ENCODE data around the gene MCRS1.

The MCRS1 gene

DNA sequence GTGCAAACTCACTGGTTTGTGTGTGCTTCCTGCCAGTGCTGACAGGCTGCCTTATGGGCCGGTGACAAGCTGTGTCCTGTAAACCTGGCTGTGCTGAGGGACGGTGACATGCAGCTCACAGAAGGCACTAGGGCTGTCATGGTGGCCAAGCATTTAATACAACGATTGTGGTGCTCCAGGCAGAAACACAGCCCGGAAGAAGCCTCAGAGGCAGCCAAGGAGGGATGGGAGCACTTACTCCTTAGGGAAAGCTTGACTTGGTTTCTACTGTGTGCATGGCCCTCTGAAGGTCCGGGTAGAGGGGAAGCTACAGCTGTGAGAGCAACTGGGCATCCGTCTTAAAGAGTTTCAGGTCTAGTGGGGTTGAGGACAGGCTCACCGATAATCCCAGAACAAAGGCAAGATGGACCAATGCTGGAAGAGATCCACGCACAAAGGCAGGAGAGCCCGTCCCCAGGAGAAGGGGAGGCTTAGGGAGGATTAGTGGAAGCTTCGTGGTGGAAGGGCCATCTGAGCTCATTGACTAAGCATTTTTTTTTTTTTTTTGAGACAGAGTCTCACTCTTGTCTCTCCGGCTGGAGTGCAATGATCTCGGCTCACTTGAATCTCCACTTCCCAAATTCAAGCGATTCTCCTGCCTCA is 10.7 kb upstream of the MCRS1 start:
- Histone ChIP-seq H3K4me1 (ENCODE audit: control insufficient read depth, low read depth, low read length) (no peaks in the 10 kb centered on the region), H3K4me3 (ENCODE audit: low read length) (no peak overlapping the region), H3K9ac (ENCODE audit: low read length) (no peak overlapping the region), H3K36me3 (ENCODE audit: control insufficient read depth, insufficient read depth, low read length) (no peaks in the 10 kb centered on the region), H3K18ac (ENCODE audit: low read length) (no peak overlapping the region), H3K56ac (ENCODE audit: low read length) (no peak overlapping the region), H3K4me2 (ENCODE audit: low read length) (no peak overlapping the region), H4K5ac (ENCODE audit: low read length) (no peak overlapping the region), H3K79me2 (ENCODE audit: control insufficient read depth, insufficient read depth, low read length) (no peaks in the 10 kb centered on the region), H3K23ac (ENCODE audit: low read length) (no peak overlapping the region), H2AK5ac (ENCODE audit: low read length) (no peak overlapping the region), H3K27me3 (ENCODE audit: insufficient read depth, low read length, poor library complexity) (no peaks in the 10 kb centered on the region), H3K79me1 (ENCODE audit: low read length) (peaks cover 6% of the 10 kb centered on the region), H2BK120ac (ENCODE audit: low read depth, low read length) (no peak overlapping the region), H3K27ac (ENCODE audit: low read depth, low read length) (no peak overlapping the region), H2BK15ac (replicated peaks; ENCODE audit: low read depth) (no peak overlapping the region), H4K8ac (ENCODE audit: low read depth, low read length) (no peak overlapping the region), H2BK5ac (ENCODE audit: low read length) (no peak overlapping the region), H3K4ac (ENCODE audit: low read depth, low read length) (no peak overlapping the region)
- no peak for DNase-seq
- WGBS (ENCODE audit: extremely low coverage, insufficient coverage, low lambda C conversion rate), result no CpG with 5 or more reads among the region's 13 CpGs

DNA sequence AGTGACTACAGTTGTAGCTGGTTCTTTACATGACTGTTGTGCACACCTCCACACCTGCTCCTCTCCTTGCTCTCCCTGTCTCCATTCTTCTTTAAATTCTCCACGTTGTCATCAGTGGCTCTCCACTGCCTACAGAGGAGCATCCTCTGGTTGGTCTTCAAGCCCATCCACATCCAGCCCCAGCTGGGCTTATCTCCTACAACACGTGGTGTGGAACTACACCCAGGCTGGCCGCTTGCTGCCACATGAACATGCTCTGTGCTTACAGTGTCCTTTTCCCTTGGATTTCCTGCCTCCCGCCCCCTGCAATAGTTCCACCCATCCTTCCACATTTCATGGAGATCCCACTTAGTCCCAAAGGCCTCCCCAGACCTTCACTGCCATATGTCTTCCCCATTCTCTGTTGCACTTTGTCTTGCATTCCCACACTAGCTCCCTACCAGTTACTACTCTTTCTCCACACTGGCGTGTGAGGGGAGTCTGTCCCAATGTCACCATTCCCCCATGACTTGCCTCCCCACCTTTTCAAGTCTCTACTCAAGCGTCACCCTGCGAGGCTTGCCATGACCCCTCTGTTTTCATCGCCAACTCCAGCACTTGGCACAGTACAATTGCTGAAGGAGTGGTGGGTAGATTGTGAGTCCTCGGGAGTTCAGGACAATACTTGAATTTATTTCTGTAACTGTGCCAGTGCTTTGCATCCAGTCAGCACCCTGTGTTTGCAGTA is 9.8 kb upstream of the MCRS1 start:
- no peak overlapping the region for H3K4me2 ChIP-seq (ENCODE audit: low read length)
- no peaks in the 10 kb centered on the region for H3K36me3 ChIP-seq (ENCODE audit: control insufficient read depth, insufficient read depth, low read length)
- H3K56ac ChIP-seq (ENCODE audit: low read length), result no peak overlapping the region
- H3K79me2 ChIP-seq (ENCODE audit: control insufficient read depth, insufficient read depth, low read length), result no peaks in the 10 kb centered on the region
- no peak overlapping the region for H3K4me3 ChIP-seq (ENCODE audit: low read length)
- no peak overlapping the region for H2BK120ac ChIP-seq (ENCODE audit: low read depth, low read length)
- peaks cover 7% of the 10 kb centered on the region for H3K79me1 ChIP-seq (ENCODE audit: low read length)
- H2BK5ac ChIP-seq (ENCODE audit: low read length), result no peak overlapping the region
- no CpG with 5 or more reads among the region's 9 CpGs for WGBS (ENCODE audit: extremely low coverage, insufficient coverage, low lambda C conversion rate)
- H3K27me3 ChIP-seq (ENCODE audit: insufficient read depth, low read length, poor library complexity), result no peaks in the 10 kb centered on the region
- DNase-seq, result no peak
- H3K27ac ChIP-seq (ENCODE audit: low read depth, low read length), result no peak overlapping the region
- no peak overlapping the region for H2AK5ac ChIP-seq (ENCODE audit: low read length)
- no peak overlapping the region for H3K9ac ChIP-seq (ENCODE audit: low read length)
- no peak overlapping the region for H3K4ac ChIP-seq (ENCODE audit: low read depth, low read length)
- no peak overlapping the region for H4K8ac ChIP-seq (ENCODE audit: low read depth, low read length)
- H3K23ac ChIP-seq (ENCODE audit: low read length), result no peak overlapping the region
- H3K4me1 ChIP-seq (ENCODE audit: control insufficient read depth, low read depth, low read length), result no peaks in the 10 kb centered on the region
- H4K5ac ChIP-seq (ENCODE audit: low read length), result no peak overlapping the region
- H3K18ac ChIP-seq (ENCODE audit: low read length), result no peak overlapping the region
- no peak overlapping the region for H2BK15ac ChIP-seq (replicated peaks; ENCODE audit: low read depth)

DNA sequence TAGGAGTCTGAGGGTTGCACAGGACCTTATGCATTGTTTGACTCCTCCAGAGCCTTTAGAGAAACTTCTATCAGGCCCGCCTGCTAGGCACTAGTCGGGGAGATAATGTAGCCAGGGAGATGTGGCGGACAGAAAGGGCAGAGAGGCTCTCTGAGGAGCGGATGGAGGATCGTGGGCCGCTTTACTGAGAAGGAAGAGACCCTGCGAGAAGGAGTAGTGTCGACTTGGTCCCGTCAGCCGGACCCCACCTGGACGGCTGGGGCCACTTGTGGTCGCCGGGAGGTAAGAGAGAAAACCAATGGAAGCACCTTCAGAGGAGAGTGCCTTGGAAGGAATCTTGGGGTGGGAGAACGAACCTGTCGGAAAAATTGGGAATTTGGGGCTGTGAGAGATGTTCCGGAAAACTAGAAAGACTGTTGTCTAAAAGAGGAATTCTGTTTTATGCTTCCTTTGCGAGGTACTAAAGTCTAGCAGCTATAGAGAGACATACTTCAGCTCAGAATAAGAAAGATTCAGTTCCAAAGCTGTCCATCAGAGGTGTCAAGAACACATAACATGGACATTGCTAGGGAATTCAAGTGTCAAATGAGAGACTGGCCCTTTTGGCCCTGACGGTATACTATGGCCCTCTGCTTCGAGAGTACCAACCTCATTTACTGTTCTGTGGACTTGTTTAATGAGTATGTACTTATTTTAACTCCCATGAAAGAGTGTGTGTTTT is 660 bp upstream of the MCRS1 start:
- no peak overlapping the region for H2BK120ac ChIP-seq (ENCODE audit: low read depth, low read length)
- peaks cover 13% of the 10 kb centered on the region for H3K79me2 ChIP-seq (ENCODE audit: control insufficient read depth, insufficient read depth, low read length)
- H3K4me1 ChIP-seq (ENCODE audit: control insufficient read depth, low read depth, low read length), result peaks cover 4% of the 10 kb centered on the region
- H3K9ac ChIP-seq (ENCODE audit: low read length), result peak overlapping the region; percentile 100
- H4K5ac ChIP-seq (ENCODE audit: low read length), result no peak overlapping the region
- peak overlapping the region; percentile 100 for H3K56ac ChIP-seq (ENCODE audit: low read length)
- peak overlapping the region; percentile 100 for H3K4me3 ChIP-seq (ENCODE audit: low read length)
- H3K27me3 ChIP-seq (ENCODE audit: insufficient read depth, low read length, poor library complexity), result no peaks in the 10 kb centered on the region
- no peak overlapping the region for H2BK5ac ChIP-seq (ENCODE audit: low read length)
- H3K79me1 ChIP-seq (ENCODE audit: low read length), result peaks cover 22% of the 10 kb centered on the region
- no peak overlapping the region for H3K23ac ChIP-seq (ENCODE audit: low read length)
- no peaks in the 10 kb centered on the region for H3K36me3 ChIP-seq (ENCODE audit: control insufficient read depth, insufficient read depth, low read length)
- no peak overlapping the region for H3K18ac ChIP-seq (ENCODE audit: low read length)
- no peak overlapping the region for H2BK15ac ChIP-seq (replicated peaks; ENCODE audit: low read depth)
- no peak overlapping the region for H2AK5ac ChIP-seq (ENCODE audit: low read length)
- peak overlapping the region; percentile 68 for H4K8ac ChIP-seq (ENCODE audit: low read depth, low read length)
- no peak for DNase-seq
- H3K4ac ChIP-seq (ENCODE audit: low read depth, low read length), result no peak overlapping the region
- no CpG with 5 or more reads among the region's 19 CpGs for WGBS (ENCODE audit: extremely low coverage, insufficient coverage, low lambda C conversion rate)
- H3K4me2 ChIP-seq (ENCODE audit: low read length), result peak overlapping the region; percentile 10
- peak overlapping the region; percentile 11 for H3K27ac ChIP-seq (ENCODE audit: low read depth, low read length)

DNA sequence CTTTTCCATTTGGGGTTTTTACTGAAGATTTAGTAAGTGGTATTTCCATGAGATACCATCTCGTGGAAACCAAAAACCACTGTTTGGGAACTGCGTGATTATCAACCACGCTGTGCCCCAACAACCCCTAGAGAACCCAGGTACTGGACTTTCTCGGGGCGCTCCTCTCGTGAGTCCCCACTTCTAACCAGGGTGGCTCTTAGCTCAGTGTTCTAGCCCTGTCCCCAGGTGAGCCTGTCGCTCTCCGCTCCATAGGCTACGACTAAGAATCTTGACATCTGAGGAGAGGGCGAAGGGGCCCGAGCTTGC is 686 bp downstream of the MCRS1 start:
- H2BK5ac ChIP-seq (ENCODE audit: low read length), result peak overlapping the region; percentile 85
- peaks cover 13% of the 10 kb centered on the region for H3K79me2 ChIP-seq (ENCODE audit: control insufficient read depth, insufficient read depth, low read length)
- H2AK5ac ChIP-seq (ENCODE audit: low read length), result peak overlapping the region; percentile 89
- H3K4me3 ChIP-seq (ENCODE audit: low read length), result peak overlapping the region; percentile 100
- no CpG with 5 or more reads among the region's 11 CpGs for WGBS (ENCODE audit: extremely low coverage, insufficient coverage, low lambda C conversion rate)
- no peak overlapping the region for H4K5ac ChIP-seq (ENCODE audit: low read length)
- H3K18ac ChIP-seq (ENCODE audit: low read length), result no peak overlapping the region
- H2BK120ac ChIP-seq (ENCODE audit: low read depth, low read length), result no peak overlapping the region
- peaks cover 4% of the 10 kb centered on the region for H3K4me1 ChIP-seq (ENCODE audit: control insufficient read depth, low read depth, low read length)
- no peaks in the 10 kb centered on the region for H3K27me3 ChIP-seq (ENCODE audit: insufficient read depth, low read length, poor library complexity)
- no peak for DNase-seq
- no peak overlapping the region for H3K27ac ChIP-seq (ENCODE audit: low read depth, low read length)
- H3K4ac ChIP-seq (ENCODE audit: low read depth, low read length), result no peak overlapping the region
- no peak overlapping the region for H2BK15ac ChIP-seq (replicated peaks; ENCODE audit: low read depth)
- H3K79me1 ChIP-seq (ENCODE audit: low read length), result peaks cover 19% of the 10 kb centered on the region
- H3K23ac ChIP-seq (ENCODE audit: low read length), result peak overlapping the region; percentile 76
- H4K8ac ChIP-seq (ENCODE audit: low read depth, low read length), result no peak overlapping the region
- H3K4me2 ChIP-seq (ENCODE audit: low read length), result peak overlapping the region; percentile 98
- peaks cover under 1% of the 10 kb centered on the region for H3K36me3 ChIP-seq (ENCODE audit: control insufficient read depth, insufficient read depth, low read length)
- H3K56ac ChIP-seq (ENCODE audit: low read length), result peak overlapping the region; percentile 100
- peak overlapping the region; percentile 100 for H3K9ac ChIP-seq (ENCODE audit: low read length)

DNA sequence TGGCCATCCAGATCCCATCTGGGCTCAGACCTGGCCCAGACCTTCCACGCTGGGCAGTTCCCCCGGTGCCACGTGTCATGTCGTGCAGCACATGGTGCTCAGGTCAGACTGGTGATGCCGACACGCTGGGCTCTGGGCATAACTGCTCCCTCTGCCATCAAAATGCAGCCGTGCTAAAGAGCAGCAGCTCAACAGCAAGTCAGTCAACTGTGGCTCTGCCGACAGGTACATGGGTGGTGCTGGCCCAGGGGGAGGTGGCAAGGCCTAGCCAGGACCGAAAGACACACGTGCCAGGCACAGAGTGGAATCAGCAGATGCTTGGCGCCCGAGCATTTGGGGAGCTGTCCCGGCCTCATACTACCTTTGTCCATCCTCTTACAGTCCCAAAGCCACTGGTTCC is 1.6 kb downstream of the MCRS1 start:
- peaks cover 4% of the 10 kb centered on the region for H3K4me1 ChIP-seq (ENCODE audit: control insufficient read depth, low read depth, low read length)
- peaks cover 2% of the 10 kb centered on the region for H3K36me3 ChIP-seq (ENCODE audit: control insufficient read depth, insufficient read depth, low read length)
- no peak overlapping the region for H4K8ac ChIP-seq (ENCODE audit: low read depth, low read length)
- no peak overlapping the region for H3K18ac ChIP-seq (ENCODE audit: low read length)
- DNase-seq, result no peak
- H3K79me1 ChIP-seq (ENCODE audit: low read length), result peaks cover 16% of the 10 kb centered on the region
- no peak overlapping the region for H3K23ac ChIP-seq (ENCODE audit: low read length)
- H2BK15ac ChIP-seq (replicated peaks; ENCODE audit: low read depth), result no peak overlapping the region
- H3K4me3 ChIP-seq (ENCODE audit: low read length), result no peak overlapping the region
- no CpG with 5 or more reads among the region's 13 CpGs for WGBS (ENCODE audit: extremely low coverage, insufficient coverage, low lambda C conversion rate)
- H3K9ac ChIP-seq (ENCODE audit: low read length), result no peak overlapping the region
- no peak overlapping the region for H2AK5ac ChIP-seq (ENCODE audit: low read length)
- H3K27ac ChIP-seq (ENCODE audit: low read depth, low read length), result no peak overlapping the region
- no peaks in the 10 kb centered on the region for H3K27me3 ChIP-seq (ENCODE audit: insufficient read depth, low read length, poor library complexity)
- H3K4ac ChIP-seq (ENCODE audit: low read depth, low read length), result no peak overlapping the region
- no peak overlapping the region for H3K4me2 ChIP-seq (ENCODE audit: low read length)
- H2BK120ac ChIP-seq (ENCODE audit: low read depth, low read length), result no peak overlapping the region
- H4K5ac ChIP-seq (ENCODE audit: low read length), result no peak overlapping the region
- peaks cover 13% of the 10 kb centered on the region for H3K79me2 ChIP-seq (ENCODE audit: control insufficient read depth, insufficient read depth, low read length)
- no peak overlapping the region for H3K56ac ChIP-seq (ENCODE audit: low read length)
- no peak overlapping the region for H2BK5ac ChIP-seq (ENCODE audit: low read length)

All from mesendoderm (in vitro differentiated cells).